GM10266 (cell line): ENCODE measurements around the gene RBM47.

ENCODE experiments used
- DNase-seq: peaks from one replicate; pipeline ENCODE4 v3.0.0; 2012; ENCODE audit errors: extremely low spot score
- CTCF ChIP-seq: IDR thresholded peaks from 2 replicates; pipeline ENCODE4 v1.5.1; 2012; ENCODE audit warnings: mild to moderate bottlenecking, low read depth; ENCODE audit not compliant: control insufficient read depth, insufficient read depth; ENCODE audit errors: missing control alignments

The RBM47 gene

GRCh38 chr4:40612831-40613230 lies 16.8 kb downstream of the RBM47 start:
- DNase-seq = no peak
- TF ChIP-seq CTCF = no peak

DNA sequence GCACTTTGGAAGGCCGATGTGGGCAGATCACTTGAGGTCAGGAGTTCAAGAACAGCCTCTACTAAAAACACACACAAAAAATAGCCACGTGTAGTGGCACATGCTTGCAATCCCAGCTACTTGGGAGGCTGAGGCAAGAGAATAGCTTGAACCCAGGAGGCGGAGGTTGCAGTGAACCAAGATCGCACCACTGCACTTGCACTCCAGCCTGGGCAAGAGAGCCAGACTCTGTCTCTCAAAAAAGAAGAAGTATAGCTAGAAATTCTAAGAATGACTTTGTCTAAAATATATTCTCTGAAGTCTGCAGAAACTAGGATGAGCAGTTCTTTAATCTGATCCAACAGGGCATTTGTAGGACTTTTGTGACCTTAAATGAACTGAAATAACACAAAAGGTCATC lies 17.4 kb downstream of the RBM47 start:
- DNase-seq = no peak
- TF ChIP-seq CTCF = no peak

DNA sequence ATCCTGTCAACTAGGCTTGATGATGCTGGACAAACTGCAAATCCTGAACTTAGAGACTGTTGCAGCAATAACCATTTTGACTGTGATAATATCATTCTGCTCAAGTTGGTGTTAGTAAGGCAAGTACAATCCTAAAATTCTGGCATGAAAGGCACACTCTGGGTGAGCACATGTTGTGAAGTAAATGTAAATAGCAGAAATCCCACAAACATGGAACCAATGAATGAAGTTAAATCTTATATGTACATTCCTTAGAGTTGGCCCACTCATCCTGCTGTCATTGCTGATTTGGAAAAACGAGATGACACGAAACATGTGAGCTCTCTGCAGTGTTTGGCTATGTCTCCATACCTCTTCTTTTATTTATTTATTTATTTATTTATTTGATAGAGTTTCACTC lies 21.0 kb downstream of the RBM47 start:
- no peak for DNase-seq
- no peak for TF ChIP-seq CTCF

DNA sequence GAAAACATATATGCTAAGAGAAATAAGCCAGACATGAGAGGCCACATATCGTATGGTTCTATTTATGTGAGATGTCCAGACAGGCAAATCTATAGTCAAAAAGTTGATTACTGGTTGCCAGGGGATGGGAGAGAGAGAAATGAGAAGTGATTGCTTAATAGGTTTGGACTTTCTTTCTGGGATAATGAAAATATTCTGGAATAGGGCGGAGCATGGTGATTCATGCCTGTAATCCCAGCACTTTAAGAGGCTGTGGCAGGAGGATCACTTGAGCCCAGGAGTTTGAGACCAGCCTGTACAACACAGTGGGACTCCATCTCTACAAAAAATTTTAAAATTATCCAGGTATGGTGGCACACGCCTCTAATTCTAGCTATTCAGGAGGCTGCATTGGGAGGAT lies 22.4 kb downstream of the RBM47 start:
- TF ChIP-seq CTCF = no peak

DNA sequence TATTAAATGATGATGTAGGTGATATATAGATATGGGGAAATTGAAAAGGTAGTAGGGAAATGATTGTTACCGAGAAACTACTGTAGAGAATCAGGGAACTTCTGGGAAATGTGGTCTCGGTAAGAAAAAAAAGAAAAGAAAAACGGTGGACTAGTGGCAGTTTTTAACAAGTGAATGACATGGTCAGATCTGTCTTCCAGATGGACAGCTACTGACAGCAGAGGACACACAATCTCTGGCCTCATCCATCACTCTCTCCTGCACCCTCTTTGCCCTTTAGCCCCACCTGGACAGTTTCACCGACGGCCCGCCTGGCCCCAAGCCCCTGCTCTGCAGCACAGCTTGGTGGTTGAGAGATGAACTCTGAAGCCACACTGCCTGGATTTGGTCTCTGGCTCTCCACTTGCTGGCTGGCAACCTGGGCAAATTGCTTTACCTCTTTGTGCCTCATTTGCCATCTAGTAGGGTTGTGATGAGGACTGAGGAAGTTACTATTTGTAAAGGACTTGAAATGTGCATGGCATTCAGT lies 23.4 kb downstream of the RBM47 start:
- no peak for TF ChIP-seq CTCF
- DNase-seq = no peak

More for the DNA sequence above, 22.4 kb downstream of the RBM47 start:
- no peak for DNase-seq

- DNase-seq = no peak
- no peak for TF ChIP-seq CTCF
Observed at GRCh38 chr4:40603281-40603680, 26.4 kb downstream of the RBM47 start.

- DNase-seq = no peak
Observed at GRCh38 chr4:40601641-40602040, 28.0 kb downstream of the RBM47 start.

More at GRCh38 chr4:40601641-40602040, 28.0 kb downstream of the RBM47 start:
- TF ChIP-seq CTCF = no peak
